SJSA1 (cell line): ENCODE measurements around the gene RNF166. TPM values are rescaled to one million over a fixed set of nuclear protein-coding genes. Genes with fewer than 3 reads are reported as not detected.

Experiments used
- DNase-seq, 2 experiments: peaks; one replicate each; pipeline ENCODE4 v3.0.0-alpha.2; 2015 to 2020; ENCODE audit warnings: low spot score in 2 of 2, low read depth in 1 of 2
- H3K27ac ChIP-seq: fragments of 250-450 bp; sonication (Bioruptor Pico); 2 replicates; pipeline ENCODE4 v1.5.1; 2020; ENCODE audit warnings: mild to moderate bottlenecking, moderate library complexity
- H3K27me3 ChIP-seq: fragments of 250-450 bp; sonication (Bioruptor Pico); replicated peaks from 2 replicates; pipeline ENCODE4 v1.5.1; 2020; ENCODE audit warnings: mild to moderate bottlenecking, moderate library complexity
- H3K36me3 ChIP-seq: fragments of 250-450 bp; sonication (Bioruptor Pico); 2 replicates; pipeline ENCODE4 v1.5.1; 2020; ENCODE audit warnings: mild to moderate bottlenecking
- H3K4me1 ChIP-seq: fragments of 250-450 bp; sonication (Bioruptor Pico); replicated peaks from 2 replicates; pipeline ENCODE4 v1.6.1; 2021; ENCODE audit warnings: mild to moderate bottlenecking
- H3K4me3 ChIP-seq: fragments of 250-450 bp; sonication (Bioruptor Pico); 2 replicates; pipeline ENCODE4 v1.5.1; 2020; ENCODE audit warnings: mild to moderate bottlenecking
- H3K9me3 ChIP-seq: fragments of 250-450 bp; sonication (Bioruptor Pico); replicated peaks from 2 replicates; pipeline ENCODE4 v1.5.1; 2020; ENCODE audit warnings: mild to moderate bottlenecking
- total RNA-seq: library from RNA; depleted of rRNA; stranded (reverse); fragments of >200 nt; shearing (Covaris generic); gene quantifications from 2 replicates; pipeline ENCODE4 v1.2.3, GENCODE V29; 2014

RNF166 gene
- total RNA-seq, 1 experiment from 2014 or later: 32.4 TPM

DNA sequence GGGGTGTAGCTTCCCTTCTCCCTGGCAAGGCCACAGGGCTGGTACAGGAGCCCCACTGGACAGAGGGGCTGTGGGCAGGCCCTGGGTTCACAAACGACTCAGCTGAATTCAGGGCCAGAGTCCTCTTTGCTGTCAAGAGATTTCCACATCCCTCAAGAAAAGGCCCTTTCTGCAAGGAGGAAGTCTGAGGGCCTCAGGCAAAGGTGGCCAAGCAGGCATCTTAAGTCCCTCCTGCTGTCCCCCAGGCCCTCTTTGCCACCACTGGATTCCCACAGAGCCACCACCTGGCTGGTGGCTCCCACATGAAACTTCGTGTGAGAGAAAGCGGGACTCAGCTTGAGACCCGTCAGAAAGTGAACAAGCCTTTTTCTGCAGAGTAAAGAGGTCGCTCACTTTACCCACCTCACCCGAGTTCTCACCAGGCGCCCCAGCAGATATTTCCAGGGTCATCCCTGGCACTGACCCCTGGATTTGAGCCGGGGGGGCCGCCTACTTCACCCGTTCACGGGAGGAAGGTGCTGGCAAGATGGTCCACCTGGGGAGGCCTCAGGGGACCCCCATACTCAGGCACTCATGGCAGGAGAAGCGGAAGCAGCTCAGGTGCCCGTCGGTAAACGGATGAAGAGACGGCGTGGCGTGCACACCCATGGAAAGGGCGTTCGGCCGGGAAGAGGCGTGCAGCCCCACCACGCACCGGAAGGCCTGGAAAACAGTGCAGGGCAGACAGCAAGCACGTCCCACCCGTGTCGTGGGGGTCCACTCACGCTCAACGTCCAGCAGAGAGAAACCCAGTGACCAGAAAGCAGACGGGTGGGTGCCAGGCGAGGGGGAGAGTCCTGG lies 3.6 kb downstream of the RNF166 start:
- Histone ChIP-seq H3K4me1 (peaks cover 46% of the 10 kb centered on the region), H3K9me3 (no peaks in the 10 kb centered on the region), H3K27me3 (no peaks in the 10 kb centered on the region), H3K36me3 (peaks cover 38% of the 10 kb centered on the region), H3K4me3 (no peak overlapping the region), H3K27ac (no peak overlapping the region)
- no peak for DNase-seq

DNA sequence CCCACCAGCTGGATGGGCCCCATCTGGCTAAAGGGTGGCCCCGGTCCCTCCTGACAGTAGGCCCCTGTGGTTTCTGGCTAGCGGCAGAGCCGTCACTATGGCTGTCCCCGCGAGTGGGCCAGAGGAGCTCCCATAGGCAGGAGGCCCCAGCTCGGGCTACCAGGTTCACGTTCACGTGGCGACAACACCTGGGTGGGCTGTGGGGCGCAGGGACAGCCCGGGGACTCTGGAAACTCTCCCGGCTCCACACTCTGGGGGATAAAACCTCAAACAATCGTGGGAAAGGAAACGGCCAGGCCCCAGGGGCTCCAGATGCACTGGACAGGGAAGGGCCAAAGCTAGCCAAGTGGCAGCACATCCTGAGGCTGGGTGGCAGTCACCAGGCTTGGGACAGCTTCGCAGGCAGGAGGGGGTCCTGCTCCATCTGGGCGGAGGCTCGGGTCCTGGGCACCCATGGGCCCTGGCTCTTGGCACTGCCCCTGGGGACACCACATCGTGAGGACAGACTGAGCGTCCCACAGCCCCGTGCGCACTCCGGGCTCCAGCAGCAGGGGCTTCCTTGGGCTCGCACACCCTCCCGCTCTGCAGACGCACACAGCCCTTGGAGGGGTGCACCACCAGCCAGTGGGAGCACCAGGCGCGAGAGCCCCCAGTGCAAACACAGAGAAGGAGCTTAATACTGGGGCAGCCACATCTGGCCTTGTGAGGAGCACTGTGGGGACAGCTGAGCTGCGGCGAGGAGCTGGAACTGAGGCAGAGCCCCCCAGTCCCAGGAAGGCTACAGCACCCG lies 4.4 kb downstream of the RNF166 start:
- Histone ChIP-seq H3K27me3 (no peaks in the 10 kb centered on the region), H3K4me3 (no peak overlapping the region), H3K36me3 (peaks cover 44% of the 10 kb centered on the region), H3K4me1 (peaks cover 39% of the 10 kb centered on the region), H3K27ac (peak overlapping the region; percentile 21; the same call in 1 of the 2 replicates), H3K9me3 (no peaks in the 10 kb centered on the region)
- no peak for DNase-seq

DNA sequence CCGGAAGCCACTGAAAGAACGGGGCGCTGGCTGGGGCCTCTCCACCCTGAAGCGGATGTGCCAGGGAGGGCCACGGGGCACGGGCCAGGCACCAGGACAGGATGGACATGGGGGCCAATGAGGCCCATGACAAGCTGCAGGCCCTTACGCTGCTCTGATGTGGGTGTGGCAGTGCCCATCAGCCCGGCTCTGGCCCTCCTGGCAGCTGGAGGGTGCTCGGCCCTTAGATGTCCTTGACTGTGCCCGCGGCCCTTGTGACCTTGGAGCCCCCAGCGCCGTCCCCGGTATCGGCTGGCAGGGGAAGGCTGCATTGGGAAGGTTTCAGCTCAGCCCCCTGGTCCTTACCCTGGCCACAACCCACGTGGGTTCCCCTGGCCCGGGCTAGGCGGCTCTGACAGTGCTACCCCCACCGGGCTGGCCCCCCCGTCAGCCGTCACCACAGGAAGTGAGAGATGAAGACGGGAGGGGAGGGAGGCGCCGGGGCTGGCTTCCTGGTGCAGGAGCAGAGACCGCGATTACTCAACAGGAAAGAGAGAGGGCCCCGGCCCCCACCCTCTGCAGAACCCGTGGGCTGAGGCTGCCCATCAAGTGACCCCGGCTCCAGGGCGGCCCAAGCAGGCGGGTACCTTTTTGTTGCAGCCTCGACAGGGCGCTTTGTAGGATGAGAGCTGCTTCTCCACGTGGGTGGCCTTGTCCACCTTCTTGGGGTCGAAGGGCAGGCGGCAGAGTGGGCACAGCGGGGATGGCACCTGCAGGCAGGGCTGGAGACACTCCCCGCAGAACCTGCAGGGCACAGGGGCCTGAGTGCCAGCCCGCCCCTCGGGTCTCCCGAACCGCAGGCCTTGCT lies 5.3 kb downstream of the RNF166 start:
- no peak overlapping the region for H3K4me3 ChIP-seq
- peaks cover 39% of the 10 kb centered on the region for H3K4me1 ChIP-seq
- peak overlapping the region; percentile 40 for H3K27ac ChIP-seq
- no peaks in the 10 kb centered on the region for H3K9me3 ChIP-seq
- no peaks in the 10 kb centered on the region for H3K27me3 ChIP-seq
- DNase-seq: peak; percentile 91 to 98
- H3K36me3 ChIP-seq: peaks cover 37% of the 10 kb centered on the region

DNA sequence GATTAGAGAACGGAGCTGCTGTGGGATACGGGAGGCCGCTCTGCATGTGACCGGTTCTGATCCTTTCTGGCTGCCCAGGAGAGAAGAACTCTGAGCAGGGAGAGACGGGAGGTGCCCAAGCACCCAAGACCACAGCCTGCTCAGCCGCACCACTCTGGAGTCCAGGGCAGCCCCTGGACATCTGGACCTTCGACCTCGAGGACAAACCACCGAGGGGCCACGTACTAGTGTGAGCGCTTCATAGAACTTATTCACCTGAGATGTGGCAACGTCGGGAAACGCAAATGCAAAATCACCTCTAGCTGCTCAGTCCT lies 5.9 kb downstream of the RNF166 start:
- Histone ChIP-seq H3K9me3 (no peaks in the 10 kb centered on the region), H3K4me1 (peaks cover 34% of the 10 kb centered on the region), H3K4me3 (no peak overlapping the region), H3K27me3 (no peaks in the 10 kb centered on the region), H3K36me3 (peaks cover 37% of the 10 kb centered on the region), H3K27ac (no peak overlapping the region)
- no peak for DNase-seq

DNA sequence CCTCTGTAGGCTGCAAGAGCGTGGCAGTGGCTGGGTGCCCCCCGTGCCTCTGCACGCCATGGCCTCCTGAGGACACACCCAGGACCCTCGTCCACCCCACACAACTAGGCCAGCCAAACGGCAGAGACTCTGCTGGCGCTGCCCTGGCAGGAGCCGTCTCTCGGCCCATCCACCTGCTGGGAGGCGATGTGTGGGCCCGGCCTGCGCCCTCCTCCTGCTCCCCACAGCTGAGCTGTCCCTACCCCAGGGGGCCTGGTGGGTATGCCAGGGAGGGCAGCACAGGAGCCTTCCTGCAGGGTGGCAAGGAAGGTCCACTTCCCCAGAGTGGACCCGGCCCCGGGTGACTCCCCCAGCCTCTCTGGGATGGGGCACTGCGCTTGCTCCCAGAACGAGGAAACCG lies 7.0 kb downstream of the RNF166 start:
- Histone ChIP-seq H3K27me3 (no peaks in the 10 kb centered on the region), H3K4me1 (peaks cover 28% of the 10 kb centered on the region), H3K9me3 (no peaks in the 10 kb centered on the region), H3K36me3 (peaks cover 37% of the 10 kb centered on the region), H3K27ac (no peak overlapping the region), H3K4me3 (no peak overlapping the region)
- no peak for DNase-seq

DNA sequence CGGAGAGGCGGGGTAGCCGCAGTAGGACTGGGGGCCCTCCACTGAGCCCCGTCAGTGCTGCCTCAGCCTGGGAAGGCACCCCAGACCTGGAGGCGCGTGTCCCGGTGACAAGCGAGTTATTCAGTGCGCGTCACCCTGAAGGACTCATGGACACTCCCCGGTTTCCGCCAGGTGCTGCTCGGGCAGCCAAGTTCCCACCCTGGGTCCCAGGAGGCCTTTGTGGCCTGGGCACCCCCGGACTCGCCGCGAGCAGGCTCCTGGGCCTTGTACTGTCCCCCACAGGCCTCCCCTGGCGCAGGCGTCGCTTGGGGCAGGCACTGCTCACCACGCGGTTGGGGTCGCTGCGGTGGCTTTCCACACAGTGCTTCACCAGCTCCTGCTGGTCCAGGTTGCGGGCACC lies 7.6 kb downstream of the RNF166 start:
- no peak for DNase-seq
- H3K4me1 ChIP-seq: peaks cover 26% of the 10 kb centered on the region
- H3K36me3 ChIP-seq: peaks cover 37% of the 10 kb centered on the region
- no peaks in the 10 kb centered on the region for H3K27me3 ChIP-seq
- H3K9me3 ChIP-seq: no peaks in the 10 kb centered on the region
- H3K4me3 ChIP-seq: no peak overlapping the region
- H3K27ac ChIP-seq: no peak overlapping the region

GRCh38 chr16:88697831-88698615 lies 8.2 kb downstream of the RNF166 start:
- no peak overlapping the region for H3K4me3 ChIP-seq
- no peaks in the 10 kb centered on the region for H3K27me3 ChIP-seq
- H3K36me3 ChIP-seq: peaks cover 37% of the 10 kb centered on the region
- peaks cover 20% of the 10 kb centered on the region for H3K4me1 ChIP-seq
- DNase-seq: no peak
- no peaks in the 10 kb centered on the region for H3K9me3 ChIP-seq
- H3K27ac ChIP-seq: no peak overlapping the region

DNA sequence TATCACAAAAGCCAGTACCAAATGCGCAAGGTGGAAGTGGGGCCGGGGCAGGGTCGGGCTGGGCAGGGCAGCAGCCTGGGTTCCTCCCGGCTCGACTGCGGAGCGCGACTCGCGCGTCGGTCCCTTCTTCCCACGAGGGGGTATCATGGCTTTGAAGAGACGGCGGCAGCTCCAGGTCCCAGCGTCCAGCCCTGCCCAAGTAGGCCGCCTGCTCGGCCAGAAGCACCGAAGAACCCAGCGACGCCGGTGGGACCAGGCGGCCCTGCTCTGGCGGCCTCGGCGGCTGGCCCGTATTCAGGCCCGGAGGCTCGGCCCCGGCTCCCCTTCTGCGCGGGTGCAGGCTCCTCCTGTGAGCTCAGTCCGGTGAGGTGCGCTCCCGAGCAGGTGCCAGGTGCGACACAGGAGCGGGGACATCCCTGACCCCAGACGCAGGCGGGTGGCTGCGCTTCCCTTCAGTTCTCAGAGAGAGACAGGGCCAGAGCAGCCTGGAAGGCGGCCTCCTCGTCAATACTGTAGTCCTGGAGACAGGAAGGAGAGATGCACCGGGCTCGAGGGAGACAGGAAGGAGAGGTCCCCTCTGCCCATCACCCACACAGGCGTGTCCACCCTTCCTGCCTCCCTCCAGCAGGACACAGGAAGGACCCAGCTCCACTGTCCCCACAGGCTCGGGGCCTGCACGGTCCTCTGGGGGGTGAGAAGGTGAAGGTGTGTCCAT lies 8.9 kb downstream of the RNF166 start:
- H3K9me3 ChIP-seq: no peaks in the 10 kb centered on the region
- DNase-seq: no peak
- H3K27me3 ChIP-seq: no peaks in the 10 kb centered on the region
- H3K4me3 ChIP-seq: no peak overlapping the region
- H3K27ac ChIP-seq: no peak overlapping the region
- peaks cover 20% of the 10 kb centered on the region for H3K4me1 ChIP-seq
- H3K36me3 ChIP-seq: peaks cover 37% of the 10 kb centered on the region

DNA sequence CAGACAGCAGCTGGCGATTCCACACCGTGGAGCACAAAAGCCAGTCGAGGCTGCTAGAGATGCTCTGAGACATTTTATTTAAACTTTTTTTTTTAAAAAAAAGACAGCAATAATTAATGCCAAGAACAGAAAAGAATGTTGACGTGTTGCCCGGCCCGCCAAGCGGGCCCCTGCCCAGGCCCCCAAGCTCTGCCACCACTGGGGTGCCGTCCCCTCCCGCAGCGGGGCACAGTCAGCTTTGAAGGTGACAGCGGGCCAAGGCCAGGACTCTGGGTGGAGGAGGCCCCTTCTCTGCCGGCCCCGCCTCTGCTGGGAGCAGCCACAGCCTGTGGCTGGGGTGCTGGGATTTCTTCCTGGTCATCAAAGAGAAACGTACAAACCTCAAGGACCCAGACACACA lies 9.8 kb downstream of the RNF166 start:
- Histone ChIP-seq H3K9me3 (no peaks in the 10 kb centered on the region), H3K27me3 (no peaks in the 10 kb centered on the region), H3K4me1 (peaks cover 15% of the 10 kb centered on the region), H3K27ac (no peak overlapping the region), H3K36me3 (peaks cover 37% of the 10 kb centered on the region), H3K4me3 (no peak overlapping the region)
- no peak for DNase-seq

DNA sequence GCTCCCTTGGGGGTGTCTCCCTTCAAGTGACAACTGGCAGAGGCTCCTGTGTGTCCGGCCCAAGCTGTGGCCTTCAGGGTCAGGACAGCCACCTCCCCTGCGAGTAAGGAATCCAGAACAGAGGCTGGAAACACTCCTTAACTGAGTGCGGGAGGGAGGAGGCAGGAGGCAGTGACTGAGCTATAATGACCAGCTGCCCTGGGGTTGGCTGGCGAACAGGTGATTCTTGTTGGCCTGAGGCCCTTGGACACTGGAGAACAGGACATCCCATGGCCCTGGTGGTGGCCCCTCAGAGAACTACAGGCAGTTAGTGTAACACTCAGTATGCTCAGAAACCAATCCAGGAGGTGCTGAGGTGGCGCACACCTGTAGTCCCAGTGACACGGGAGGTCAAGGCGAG lies 10.5 kb downstream of the RNF166 start:
- no peak overlapping the region for H3K4me3 ChIP-seq
- no peaks in the 10 kb centered on the region for H3K27me3 ChIP-seq
- no peak for DNase-seq
- no peak overlapping the region for H3K27ac ChIP-seq
- H3K36me3 ChIP-seq: peaks cover 37% of the 10 kb centered on the region
- H3K9me3 ChIP-seq: no peaks in the 10 kb centered on the region
- H3K4me1 ChIP-seq: peaks cover 8% of the 10 kb centered on the region

- no peak for DNase-seq
- Histone ChIP-seq H3K27ac (no peak overlapping the region), H3K27me3 (no peaks in the 10 kb centered on the region), H3K9me3 (no peaks in the 10 kb centered on the region), H3K4me1 (peaks cover 3% of the 10 kb centered on the region; the same call in 1 of the 2 replicates), H3K4me3 (no peak overlapping the region), H3K36me3 (peaks cover 31% of the 10 kb centered on the region)
Observed at GRCh38 chr16:88695218-88695617, 11.0 kb downstream of the RNF166 start.

DNA sequence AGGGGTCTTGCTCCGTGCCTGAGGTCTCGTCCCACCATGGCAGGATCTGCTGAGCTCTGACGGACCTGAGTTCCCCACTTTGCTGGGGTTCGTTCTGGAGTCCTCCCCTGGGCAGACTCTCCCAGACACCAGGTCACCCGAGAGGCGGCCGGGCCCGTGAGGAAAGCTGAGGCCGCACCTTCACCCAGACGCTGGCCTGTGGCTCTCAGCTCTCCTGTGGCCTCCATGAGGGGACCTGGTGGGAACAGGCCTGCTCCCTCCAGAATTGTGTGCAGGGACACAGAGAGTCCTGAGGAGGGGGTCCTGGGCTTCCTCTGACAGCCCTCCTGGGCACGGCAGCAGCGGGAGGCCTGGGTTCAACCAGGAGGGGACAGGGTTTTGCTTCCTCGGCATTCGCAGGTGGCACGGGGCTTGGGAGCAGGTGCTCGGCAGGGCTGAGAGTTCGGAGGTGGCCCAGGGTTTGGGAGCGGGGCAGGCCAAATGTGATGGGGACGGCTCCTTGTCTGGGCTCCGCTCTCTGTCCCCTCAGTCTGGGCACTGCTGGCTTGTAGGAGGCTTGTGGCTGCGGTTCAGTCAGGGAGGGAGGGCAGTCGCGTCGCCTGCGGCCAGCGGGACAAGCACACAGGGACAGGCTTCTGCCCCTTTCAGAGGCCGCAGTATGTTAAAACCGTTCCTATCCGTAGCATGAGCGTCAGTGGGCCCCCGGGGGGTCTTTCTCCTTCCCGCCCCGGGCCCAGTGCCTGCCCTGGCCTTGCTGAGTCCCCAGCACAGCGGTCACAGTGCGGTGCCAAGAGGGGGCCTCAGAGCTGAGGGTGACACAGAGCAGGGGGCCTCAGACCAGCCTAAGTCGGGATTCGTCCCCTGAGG lies 11.8 kb downstream of the RNF166 start:
- DNase-seq: no peak
- Histone ChIP-seq H3K4me1 (no peaks in the 10 kb centered on the region), H3K27ac (no peak overlapping the region), H3K27me3 (no peaks in the 10 kb centered on the region), H3K9me3 (no peaks in the 10 kb centered on the region), H3K4me3 (no peak overlapping the region), H3K36me3 (peaks cover 24% of the 10 kb centered on the region)
